HepG2 (cell line): ENCODE measurements around the gene CYSTM1. TPM values are rescaled to one million over a fixed set of nuclear protein-coding genes. Genes with fewer than 3 reads are reported as not detected.

ENCODE experiments used
- ATAC-seq: fragments of 200-7000 bp; cut with Tn5 transposase; 3 replicates; pipeline ENCODE4 v1.9.1; 2020; ENCODE audit warnings: mild to moderate bottlenecking, moderate library complexity
- BruUV-seq: library from RNA; stranded (reverse); fragments of 400-500 nt; replicated peaks from 2 replicates; lab custom pipeline; 2021; lab: Mats Ljungman, UMichigan
- CTCF ChIA-PET: fragments of 300-600 bp; formaldehyde crosslinking; extraction: SDS; loops from one replicate; lab custom pipeline; 2021; ENCODE audit warnings: low total read pairs, inconsistent platforms, low intra/inter-chr PET ratio; lab: Yijun Ruan, JAX
- POLR2A ChIA-PET: fragments of 350-600 bp; sonication (Branson Sonifier 250); formaldehyde crosslinking; loops from one replicate; lab custom pipeline; 2020; ENCODE audit warnings: antibody characterized with exemption, inconsistent platforms; lab: Yijun Ruan, JAX
- DNase-seq: peaks from one replicate; pipeline ENCODE4 v3.0.0-alpha.2; 2015; ENCODE audit warnings: low spot score
- FAIRE-seq: peaks from 3 replicates; lab custom pipeline; 2011; peaks lifted over from hg19 to GRCh38; lab: Jason Lieb, UNC
- H2AFZ ChIP-seq: one replicate; pipeline ENCODE4 v1.6.1; 2011; ENCODE audit warnings: low read length, inconsistent platforms
- H3K27ac ChIP-seq: fragments of 300-600 bp; 3 replicates; pipeline ENCODE4 v1.8.0; 2011; ENCODE audit warnings: mixed run types, mild to moderate bottlenecking, mixed read lengths, low read length, inconsistent platforms; ENCODE audit not compliant: insufficient read depth; ENCODE audit errors: extremely low read length
- H3K27me3 ChIP-seq, 2 experiments: fragments of 200-600 bp in 1 of 2; 2 replicates in 1 of 2; 3 replicates in 1 of 2; pipeline versions ENCODE4 v1.6.0 to v1.8.0; 2011; ENCODE audit warnings: low read length in 2 of 2, mild to moderate bottlenecking in 2 of 2, moderate library complexity in 2 of 2, inconsistent platforms in 1 of 2; ENCODE audit not compliant: insufficient read depth in 2 of 2, control insufficient read depth in 1 of 2
- H3K36me3 ChIP-seq, 2 experiments: fragments of 200-600 bp in 1 of 2; replicated peaks in 1 of 2; 2 replicates in 1 of 2; 3 replicates in 1 of 2; pipeline versions ENCODE4 v1.5.1 to v1.8.0; 2011; ENCODE audit warnings: low read length in 2 of 2, inconsistent platforms in 1 of 2; ENCODE audit not compliant: insufficient read depth in 2 of 2, control insufficient read depth in 1 of 2
- H3K4me1 ChIP-seq: 2 replicates; pipeline ENCODE4 v1.5.1; 2012; ENCODE audit warnings: low read length, inconsistent platforms; ENCODE audit not compliant: insufficient read depth
- H3K4me2 ChIP-seq: 2 replicates; pipeline ENCODE4 v1.6.0; 2011; ENCODE audit warnings: low read depth, low read length, inconsistent platforms
- H3K4me3 ChIP-seq, 3 experiments: fragments of 200-600 bp in 1 of 3; sonication (generic), shearing (Covaris generic) in 1 of 3; replicated peaks in 1 of 3; 2 replicates each; pipeline ENCODE4 v1.5.1; 2011 to 2016; ENCODE audit warnings: low read length in 3 of 3, inconsistent platforms in 2 of 3, low read depth in 2 of 3, mild to moderate bottlenecking in 2 of 3, control low read depth in 1 of 3, mixed read lengths in 1 of 3; ENCODE audit not compliant: insufficient read depth in 1 of 3
- H3K79me2 ChIP-seq: one replicate; pipeline ENCODE4 v1.6.1; 2011; ENCODE audit warnings: low read length, inconsistent platforms; ENCODE audit not compliant: insufficient read depth
- H3K9ac ChIP-seq: 2 replicates; pipeline ENCODE4 v1.6.0; 2011; ENCODE audit warnings: mild to moderate bottlenecking, low read depth, low read length, inconsistent platforms; ENCODE audit not compliant: insufficient read depth
- H3K9me3 ChIP-seq: 2 replicates; pipeline ENCODE4 v1.5.1; 2012; ENCODE audit warnings: mild to moderate bottlenecking, low read length
- H4K20me1 ChIP-seq: 2 replicates; pipeline ENCODE4 v1.6.0; 2011; ENCODE audit warnings: inconsistent platforms, mild to moderate bottlenecking, low read length, moderate library complexity; ENCODE audit not compliant: insufficient read depth
- DNMT1 ChIP-seq: sonication (generic); formaldehyde crosslinking; IDR thresholded peaks from 2 replicates; pipeline ENCODE4 v1.5.1; 2020; ENCODE audit warnings: mild to moderate bottlenecking, missing genetic modification reagents
- DR1 ChIP-seq: sonication (generic); formaldehyde crosslinking; IDR thresholded peaks from 2 replicates; pipeline ENCODE4 v1.8.0; 2021; ENCODE audit warnings: mild to moderate bottlenecking, missing genetic modification reagents, inconsistent platforms
- FOXK1 ChIP-seq: sonication (generic); formaldehyde crosslinking; IDR thresholded peaks from 2 replicates; pipeline ENCODE4 v1.4.0; 2020; ENCODE audit warnings: low read depth, missing genetic modification reagents, borderline replicate concordance
- HDAC1 ChIP-seq: sonication (generic); formaldehyde crosslinking; IDR thresholded peaks from 2 replicates; pipeline ENCODE4 v1.5.1; 2020; ENCODE audit warnings: mild to moderate bottlenecking, missing genetic modification reagents
- HOXA7 ChIP-seq: sonication (generic); formaldehyde crosslinking; IDR thresholded peaks from 2 replicates; pipeline ENCODE4 v1.8.1; 2022; ENCODE audit warnings: mild to moderate bottlenecking, missing genetic modification reagents, moderate library complexity
- IRF2 ChIP-seq: IDR thresholded peaks from 2 replicates; pipeline ENCODE4 v1.6.1; 2018; ENCODE audit warnings: missing genetic modification reagents, missing compliant biosample characterization
- MZF1 ChIP-seq: sonication (generic); formaldehyde crosslinking; IDR thresholded peaks from 2 replicates; pipeline ENCODE4 v1.8.1; 2023; ENCODE audit warnings: mild to moderate bottlenecking, missing genetic modification reagents, borderline replicate concordance
- NPAS2 ChIP-seq: sonication (generic); formaldehyde crosslinking; IDR thresholded peaks from 2 replicates; pipeline ENCODE4 v1.8.0; 2022; ENCODE audit warnings: mild to moderate bottlenecking, missing genetic modification reagents, borderline replicate concordance
- PHF5A ChIP-seq: IDR thresholded peaks from one replicate; pipeline ENCODE4 v1.6.1; 2018; ENCODE audit warnings: low read depth, missing genetic modification reagents; ENCODE audit not compliant: unreplicated experiment
- RNF2 ChIP-seq: fragments of 450-650 bp; conservative IDR thresholded peaks from 2 replicates; pipeline ENCODE4 v1.6.1; 2016; ENCODE audit warnings: low read depth
- STAT5B ChIP-seq: sonication (generic); formaldehyde crosslinking; IDR thresholded peaks from 2 replicates; pipeline ENCODE4 v1.4.0; 2020; ENCODE audit warnings: missing genetic modification reagents
- TGIF2 ChIP-seq: IDR thresholded peaks from 2 replicates; pipeline ENCODE4 v1.6.1; 2016; ENCODE audit warnings: control low read depth, missing compliant biosample characterization
- ZNF10 ChIP-seq: sonication (generic); formaldehyde crosslinking; IDR thresholded peaks from 2 replicates; pipeline ENCODE4 v1.4.0; 2020; ENCODE audit warnings: mild to moderate bottlenecking, low read depth, missing genetic modification reagents, borderline replicate concordance
- ZNF317 ChIP-seq: sonication (generic); formaldehyde crosslinking; IDR thresholded peaks from 2 replicates; pipeline ENCODE4 v1.5.0; 2020; ENCODE audit warnings: mild to moderate bottlenecking, missing genetic modification reagents
- ZNF329 ChIP-seq: sonication (generic); formaldehyde crosslinking; IDR thresholded peaks from 2 replicates; pipeline ENCODE4 v1.9.0; 2021; ENCODE audit warnings: low read depth, mild to moderate bottlenecking, missing genetic modification reagents
- ZNF607 ChIP-seq: sonication (generic); formaldehyde crosslinking; IDR thresholded peaks from 2 replicates; pipeline ENCODE4 v1.5.1; 2020; ENCODE audit warnings: missing genetic modification reagents, mild to moderate bottlenecking, borderline replicate concordance
- ZNF724P ChIP-seq: sonication (generic); formaldehyde crosslinking; IDR thresholded peaks from 2 replicates; pipeline ENCODE4 v1.8.0; 2022; ENCODE audit warnings: missing genetic modification reagents, borderline replicate concordance
- WGBS: methylation state at CpG from one replicate; pipeline ENCODE4 v1.1.6; 2017; ENCODE audit warnings: low lambda C conversion rate; 5-methylcytosine and 5-hydroxymethylcytosine counted together
- in situ Hi-C: cut with HindIII; loops from 2 replicates; pipeline ENCODE4 v1.10.0; 2017; ENCODE audit warnings: low pct_unique_long_range_greater_than_20kb; ENCODE audit not compliant: extremely low pct_ligation_motif_present
- intact Hi-C: fragments of 100-400 bp; cut with micrococcal nuclease; formaldehyde crosslinking; loops from one replicate; pipeline ENCODE4 v1.10.0; 2022; ENCODE audit not compliant: unreplicated experiment
- polyA plus RNA-seq, 8 experiments: library from polyadenylated mRNA; depleted of rRNA in 3 of 8; stranded (reverse) in 7 of 8; unstranded in 1 of 8; fragments of >200 nt; fragmentation: Illumina TruSeq in 4 of 8; extraction: Trizol in 4 of 8; gene quantifications; 2 replicates each; pipeline versions ENCODE4 v1.2.1 to v1.2.3, GENCODE V29; 2011 to 2016; ENCODE audit warnings: low read depth in 4 of 8, missing spikeins in 1 of 8, mixed read lengths in 1 of 8; ENCODE audit not compliant: insufficient read depth in 1 of 8
- total RNA-seq, 5 experiments: library from RNA; depleted of rRNA; stranded (reverse); fragments of >200 nt; fragmentation: Illumina TruSeq; extraction: Trizol; gene quantifications; 2 replicates each; pipeline ENCODE4 v1.2.3, GENCODE V29; 2016; ENCODE audit warnings: low read depth in 1 of 5
- TF ChIP-seq, protein P1 (sequence below): sonication (generic); formaldehyde crosslinking; IDR thresholded peaks from 2 replicates; pipeline ENCODE4 v1.4.0; 2020; ENCODE audit warnings: missing genetic modification reagents, mild to moderate bottlenecking, borderline replicate concordance
- TF ChIP-seq, protein P2 (sequence below): sonication (generic); formaldehyde crosslinking; IDR thresholded peaks from 2 replicates; pipeline ENCODE4 v1.4.0; 2020; ENCODE audit warnings: missing genetic modification reagents

Gene CYSTM1
- total and polyA plus RNA-seq, 2 of the 13 experiments (the other 11 are each of a cell fraction or from before 2014, with no cell fraction given), result 40.0 to 73.4 TPM

DNA sequence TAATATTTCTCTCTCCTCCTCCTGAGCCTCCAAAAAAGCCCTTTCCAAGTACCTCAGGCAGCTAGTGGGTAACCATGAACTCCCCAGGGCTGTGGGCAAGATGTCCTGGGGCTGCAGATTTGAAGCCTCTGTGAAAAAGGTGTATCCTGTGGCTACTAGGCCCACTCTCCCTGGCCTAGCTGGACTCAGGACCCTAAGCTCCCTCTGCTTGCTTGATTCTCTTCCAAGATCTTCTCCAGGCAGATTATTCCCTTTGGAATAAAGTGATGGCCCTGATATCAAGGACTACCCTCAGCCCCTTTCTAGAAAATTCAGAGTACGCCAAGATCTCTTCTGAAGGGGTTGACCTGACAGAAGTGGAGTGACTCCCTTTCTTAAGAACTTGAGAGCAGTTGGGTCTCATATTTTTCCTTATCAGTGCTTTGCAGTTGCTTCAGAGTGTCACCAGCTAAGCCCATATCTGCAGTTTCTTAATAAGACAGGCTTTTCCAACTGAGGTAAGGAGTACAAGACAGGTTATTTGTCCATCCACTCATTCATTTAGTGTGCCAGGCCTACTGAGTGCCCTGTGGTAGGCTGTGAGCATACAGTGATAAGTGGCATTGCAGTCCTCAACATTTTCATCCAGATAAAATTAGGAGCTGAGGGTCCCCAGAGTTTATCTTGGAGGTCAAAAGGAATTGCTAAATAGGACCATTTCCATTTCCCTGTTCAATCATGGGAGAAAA is 42.5 kb downstream of the CYSTM1 start:
- BruUV-seq, result no TSS peak

More for the DNA sequence above, 42.5 kb downstream of the CYSTM1 start:
- Histone ChIP-seq H3K79me2 (no peaks in the 10 kb centered on the region), H3K4me3 (no peak overlapping the region), H3K4me1 (peaks cover 53% of the 10 kb centered on the region), H3K4me2 (no peak overlapping the region), H3K27me3 (no peaks in the 10 kb centered on the region), H3K36me3 (no peaks in the 10 kb centered on the region), H3K27ac (no peak overlapping the region), H3K9ac (no peak overlapping the region), H2AFZ (no peak overlapping the region), H4K20me1 (no peaks in the 10 kb centered on the region), H3K9me3 (no peaks in the 10 kb centered on the region)
- intact Hi-C loops, result no loop called here
- in situ Hi-C loops, result no loop called here
- no peak for DNase-seq
- 100% methylated on average over 1 of the region's 1 CpG for WGBS
- ATAC-seq, result no peak
- TF ChIP-seq FOXK1 (no peak), IRF2 (no peak), ZNF10 (CRISPR knock-in tag) (no peak), RNF2 (no peak), NPAS2 (no peak), ZNF607 (CRISPR knock-in tag) (no peak), ZNF724P (CRISPR knock-in tag) (no peak), ZNF317 (no peak), DR1 (CRISPR knock-in tag) (no peak), PHF5A (CRISPR knock-in tag) (no peak), STAT5B (CRISPR knock-in tag) (no peak), MZF1 (CRISPR knock-in tag) (no peak), ZNF329 (CRISPR knock-in tag) (no peak), HDAC1 (CRISPR knock-in tag) (no peak), DNMT1 (no peak), TGIF2 (CRISPR knock-in tag) (no peak), HOXA7 (CRISPR knock-in tag) (no peak)
- TF ChIP-seq, protein P1, sequence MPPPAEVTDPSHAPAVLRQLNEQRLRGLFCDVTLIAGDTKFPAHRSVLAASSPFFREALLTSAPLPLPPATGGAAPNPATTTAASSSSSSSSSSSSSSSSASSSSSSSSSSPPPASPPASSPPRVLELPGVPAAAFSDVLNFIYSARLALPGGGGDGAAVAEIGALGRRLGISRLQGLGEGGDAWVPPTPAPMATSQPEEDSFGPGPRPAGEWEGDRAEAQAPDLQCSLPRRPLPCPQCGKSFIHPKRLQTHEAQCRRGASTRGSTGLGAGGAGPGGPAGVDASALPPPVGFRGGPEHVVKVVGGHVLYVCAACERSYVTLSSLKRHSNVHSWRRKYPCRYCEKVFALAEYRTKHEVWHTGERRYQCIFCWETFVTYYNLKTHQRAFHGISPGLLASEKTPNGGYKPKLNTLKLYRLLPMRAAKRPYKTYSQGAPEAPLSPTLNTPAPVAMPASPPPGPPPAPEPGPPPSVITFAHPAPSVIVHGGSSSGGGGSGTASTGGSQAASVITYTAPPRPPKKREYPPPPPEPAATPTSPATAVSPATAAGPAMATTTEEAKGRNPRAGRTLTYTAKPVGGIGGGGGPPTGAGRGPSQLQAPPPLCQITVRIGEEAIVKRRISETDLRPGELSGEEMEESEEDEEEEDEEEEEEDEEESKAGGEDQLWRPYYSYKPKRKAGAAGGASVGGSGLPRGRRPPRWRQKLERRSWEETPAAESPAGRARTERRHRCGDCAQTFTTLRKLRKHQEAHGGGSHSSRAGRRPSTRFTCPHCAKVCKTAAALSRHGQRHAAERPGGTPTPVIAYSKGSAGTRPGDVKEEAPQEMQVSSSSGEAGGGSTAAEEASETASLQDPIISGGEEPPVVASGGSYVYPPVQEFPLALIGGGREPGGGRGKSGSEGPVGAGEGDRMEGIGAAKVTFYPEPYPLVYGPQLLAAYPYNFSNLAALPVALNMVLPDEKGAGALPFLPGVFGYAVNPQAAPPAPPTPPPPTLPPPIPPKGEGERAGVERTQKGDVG, result no peak
- TF ChIP-seq, protein P2, sequence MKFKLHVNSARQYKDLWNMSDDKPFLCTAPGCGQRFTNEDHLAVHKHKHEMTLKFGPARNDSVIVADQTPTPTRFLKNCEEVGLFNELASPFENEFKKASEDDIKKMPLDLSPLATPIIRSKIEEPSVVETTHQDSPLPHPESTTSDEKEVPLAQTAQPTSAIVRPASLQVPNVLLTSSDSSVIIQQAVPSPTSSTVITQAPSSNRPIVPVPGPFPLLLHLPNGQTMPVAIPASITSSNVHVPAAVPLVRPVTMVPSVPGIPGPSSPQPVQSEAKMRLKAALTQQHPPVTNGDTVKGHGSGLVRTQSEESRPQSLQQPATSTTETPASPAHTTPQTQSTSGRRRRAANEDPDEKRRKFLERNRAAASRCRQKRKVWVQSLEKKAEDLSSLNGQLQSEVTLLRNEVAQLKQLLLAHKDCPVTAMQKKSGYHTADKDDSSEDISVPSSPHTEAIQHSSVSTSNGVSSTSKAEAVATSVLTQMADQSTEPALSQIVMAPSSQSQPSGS (CRISPR knock-in tag), result no peak
- ChIA-PET CTCF (no interaction called here), POLR2A (no interaction called here)
- no peak for FAIRE-seq
